SK-N-SH treated with all-trans-retinoic acid at 6 μM for 48 hours (cell line): ENCODE measurements around the gene EPHA6.

ENCODE experiments used
- ATAC-seq: fragments of 200-7000 bp; cut with Tn5 transposase; 3 replicates; pipeline ENCODE4 v1.9.1; 2020; ENCODE audit warnings: mild to moderate bottlenecking, moderate library complexity
- ARNTL ChIP-seq: fragments of 450-650 bp; formaldehyde crosslinking; IDR thresholded peaks from 2 replicates; pipeline ENCODE4 v1.5.0; 2020; ENCODE audit warnings: low read depth, mild to moderate bottlenecking, moderate library complexity, borderline replicate concordance
- BACH2 ChIP-seq: fragments of 250-450 bp; sonication (Bioruptor Pico); IDR thresholded peaks from 2 replicates; pipeline ENCODE4 v1.9.0; 2021; ENCODE audit warnings: mild to moderate bottlenecking, borderline replicate concordance
- CSDC2 ChIP-seq: fragments of 250-450 bp; sonication (Bioruptor Pico); IDR thresholded peaks from 2 replicates; pipeline ENCODE4 v1.5.0; 2020; ENCODE audit warnings: mild to moderate bottlenecking, moderate library complexity
- ESRRG ChIP-seq: fragments of 250-450 bp; sonication (Bioruptor Pico); IDR thresholded peaks from 2 replicates; pipeline ENCODE4 v1.6.1; 2021; ENCODE audit warnings: mild to moderate bottlenecking
- GLIS3 ChIP-seq: fragments of 250-450 bp; sonication (Bioruptor Pico); IDR thresholded peaks from 2 replicates; pipeline ENCODE4 v1.5.0; 2020; ENCODE audit warnings: mild to moderate bottlenecking, moderate library complexity
- OSR1 ChIP-seq: fragments of 250-450 bp; sonication (Bioruptor Pico); IDR thresholded peaks from 2 replicates; pipeline ENCODE4 v1.8.0; 2022; ENCODE audit warnings: moderate library complexity, mild to moderate bottlenecking, inconsistent platforms
- PPARA ChIP-seq: fragments of 250-450 bp; sonication (Bioruptor Pico); IDR thresholded peaks from 2 replicates; pipeline ENCODE4 v1.5.0; 2020; ENCODE audit warnings: mild to moderate bottlenecking, borderline replicate concordance
- RARB ChIP-seq: fragments of 250-450 bp; sonication (Bioruptor Pico); IDR thresholded peaks from 2 replicates; pipeline ENCODE4 v1.8.0; 2021; ENCODE audit warnings: mild to moderate bottlenecking, moderate library complexity
- SNAI2 ChIP-seq: fragments of 250-450 bp; sonication (Bioruptor Pico); IDR thresholded peaks from 2 replicates; pipeline ENCODE4 v1.5.0; 2020; ENCODE audit warnings: mild to moderate bottlenecking, moderate library complexity
- TCF4 ChIP-seq: fragments of 250-450 bp; sonication (Bioruptor Pico); IDR thresholded peaks from 2 replicates; pipeline ENCODE4 v1.8.0; 2021; ENCODE audit warnings: mild to moderate bottlenecking, moderate library complexity, borderline replicate concordance
- TOX ChIP-seq: fragments of 250-450 bp; sonication (Bioruptor Pico); IDR thresholded peaks from 2 replicates; pipeline ENCODE4 v1.8.0; 2021; ENCODE audit warnings: mild to moderate bottlenecking, moderate library complexity, borderline replicate concordance
- ZC3H10 ChIP-seq: fragments of 250-450 bp; sonication (Bioruptor Pico); IDR thresholded peaks from 2 replicates; pipeline ENCODE4 v1.5.1; 2021; ENCODE audit warnings: mild to moderate bottlenecking, moderate library complexity
- ZFP30 ChIP-seq: fragments of 450-650 bp; formaldehyde crosslinking; IDR thresholded peaks from 2 replicates; pipeline ENCODE4 v1.5.0; 2022; ENCODE audit warnings: mild to moderate bottlenecking, moderate library complexity
- ZNF565 ChIP-seq: fragments of 450-650 bp; formaldehyde crosslinking; conservative IDR thresholded peaks from 2 replicates; pipeline ENCODE4 v1.5.0; 2020; ENCODE audit warnings: low read depth, mild to moderate bottlenecking, moderate library complexity
- ZNF70 ChIP-seq: fragments of 450-650 bp; formaldehyde crosslinking; IDR thresholded peaks from 2 replicates; pipeline ENCODE4 v1.5.0; 2020; ENCODE audit warnings: mild to moderate bottlenecking, moderate library complexity
- ZNF8 ChIP-seq: fragments of 450-650 bp; formaldehyde crosslinking; IDR thresholded peaks from 2 replicates; pipeline ENCODE4 v1.5.0; 2020; ENCODE audit warnings: mild to moderate bottlenecking, moderate library complexity
- TF ChIP-seq, protein P1 (sequence below): fragments of 250-450 bp; sonication (Bioruptor Pico); IDR thresholded peaks from 2 replicates; pipeline ENCODE4 v1.5.0; 2020; ENCODE audit warnings: mild to moderate bottlenecking, moderate library complexity
- TF ChIP-seq, protein P2 (sequence below): fragments of 250-450 bp; sonication (Bioruptor Pico); IDR thresholded peaks from 2 replicates; pipeline ENCODE4 v1.5.1; 2020; ENCODE audit warnings: low read depth, mild to moderate bottlenecking, moderate library complexity
- TF ChIP-seq, protein P3 (sequence below): fragments of 250-450 bp; sonication (Bioruptor Pico); IDR thresholded peaks from 2 replicates; pipeline ENCODE4 v1.8.0; 2020; ENCODE audit warnings: mild to moderate bottlenecking, moderate library complexity, borderline replicate concordance
- TF ChIP-seq, protein P4 (sequence below): fragments of 250-450 bp; sonication (Bioruptor Pico); IDR thresholded peaks from 2 replicates; pipeline ENCODE4 v1.8.0; 2021; ENCODE audit warnings: low read depth, mild to moderate bottlenecking, moderate library complexity, borderline replicate concordance

Gene EPHA6

DNA sequence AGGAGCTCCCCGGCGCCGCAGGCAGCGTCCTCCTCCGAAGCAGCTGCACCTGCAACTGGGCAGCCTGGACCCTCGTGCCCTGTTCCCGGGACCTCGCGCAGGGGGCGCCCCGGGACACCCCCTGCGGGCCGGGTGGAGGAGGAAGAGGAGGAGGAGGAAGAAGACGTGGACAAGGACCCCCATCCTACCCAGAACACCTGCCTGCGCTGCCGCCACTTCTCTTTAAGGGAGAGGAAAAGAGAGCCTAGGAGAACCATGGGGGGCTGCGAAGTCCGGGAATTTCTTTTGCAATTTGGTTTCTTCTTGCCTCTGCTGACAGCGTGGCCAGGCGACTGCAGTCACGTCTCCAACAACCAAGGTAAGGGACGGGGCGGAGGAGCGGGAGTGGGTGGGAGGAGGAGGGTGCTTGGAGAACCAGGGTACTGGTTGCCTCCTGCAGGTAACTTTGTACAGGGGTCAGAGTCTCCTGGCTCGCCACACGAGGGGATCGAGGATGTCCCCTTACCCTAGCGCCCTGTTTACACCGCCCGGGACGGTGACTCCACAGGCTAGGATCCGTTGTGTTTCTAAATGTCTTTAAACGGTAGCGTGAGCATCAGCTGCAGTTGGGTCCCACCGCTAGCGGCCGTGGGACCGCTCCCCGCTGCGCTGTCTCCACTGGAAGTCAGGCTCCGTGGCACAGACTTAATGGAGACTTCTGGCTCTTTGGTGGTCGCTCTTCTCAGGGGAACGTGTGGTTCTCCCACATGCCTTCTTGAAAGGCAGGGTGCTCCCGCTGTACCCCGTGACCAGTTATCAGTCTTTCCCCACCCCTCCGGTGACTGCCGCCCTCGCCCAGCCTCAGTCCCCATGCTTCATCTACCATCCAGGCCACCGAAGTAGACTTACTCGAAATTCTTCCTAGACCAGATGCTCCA, 515 bp downstream of the EPHA6 start:
- ATAC-seq, result no peak

DNA sequence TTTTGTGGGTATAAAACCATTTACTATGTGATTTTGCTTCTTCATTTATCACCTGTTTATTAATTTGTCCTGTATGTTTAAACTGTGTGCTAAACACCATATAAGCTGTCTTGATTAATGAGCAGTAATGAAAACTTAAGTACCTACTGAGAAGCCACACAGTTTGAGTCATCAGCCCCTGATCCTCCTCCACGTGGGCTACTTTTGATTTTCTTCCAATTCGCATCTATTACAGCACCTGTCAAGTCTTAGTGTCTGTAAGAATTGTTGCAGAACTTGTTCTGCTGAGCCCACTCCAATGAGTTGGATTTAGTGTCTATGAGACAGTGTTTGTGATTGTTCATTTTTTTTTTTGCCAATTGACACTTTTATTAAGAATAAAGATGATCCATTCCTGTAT, 16.8 kb downstream of the EPHA6 start:
- TF ChIP-seq ZNF70 (CRISPR knock-in tag) (no peak), TOX (CRISPR knock-in tag) (no peak), ARNTL (CRISPR knock-in tag) (no peak), RARB (CRISPR knock-in tag) (no peak), ZC3H10 (CRISPR knock-in tag) (no peak), ESRRG (CRISPR knock-in tag) (no peak), BACH2 (CRISPR knock-in tag) (no peak), CSDC2 (CRISPR knock-in tag) (no peak), ZNF8 (no peak), PPARA (CRISPR knock-in tag) (no peak), OSR1 (CRISPR knock-in tag) (no peak), ZFP30 (no peak), ZNF565 (no peak), SNAI2 (CRISPR knock-in tag) (no peak), TCF4 (CRISPR knock-in tag) (no peak)
- TF ChIP-seq, protein P1, sequence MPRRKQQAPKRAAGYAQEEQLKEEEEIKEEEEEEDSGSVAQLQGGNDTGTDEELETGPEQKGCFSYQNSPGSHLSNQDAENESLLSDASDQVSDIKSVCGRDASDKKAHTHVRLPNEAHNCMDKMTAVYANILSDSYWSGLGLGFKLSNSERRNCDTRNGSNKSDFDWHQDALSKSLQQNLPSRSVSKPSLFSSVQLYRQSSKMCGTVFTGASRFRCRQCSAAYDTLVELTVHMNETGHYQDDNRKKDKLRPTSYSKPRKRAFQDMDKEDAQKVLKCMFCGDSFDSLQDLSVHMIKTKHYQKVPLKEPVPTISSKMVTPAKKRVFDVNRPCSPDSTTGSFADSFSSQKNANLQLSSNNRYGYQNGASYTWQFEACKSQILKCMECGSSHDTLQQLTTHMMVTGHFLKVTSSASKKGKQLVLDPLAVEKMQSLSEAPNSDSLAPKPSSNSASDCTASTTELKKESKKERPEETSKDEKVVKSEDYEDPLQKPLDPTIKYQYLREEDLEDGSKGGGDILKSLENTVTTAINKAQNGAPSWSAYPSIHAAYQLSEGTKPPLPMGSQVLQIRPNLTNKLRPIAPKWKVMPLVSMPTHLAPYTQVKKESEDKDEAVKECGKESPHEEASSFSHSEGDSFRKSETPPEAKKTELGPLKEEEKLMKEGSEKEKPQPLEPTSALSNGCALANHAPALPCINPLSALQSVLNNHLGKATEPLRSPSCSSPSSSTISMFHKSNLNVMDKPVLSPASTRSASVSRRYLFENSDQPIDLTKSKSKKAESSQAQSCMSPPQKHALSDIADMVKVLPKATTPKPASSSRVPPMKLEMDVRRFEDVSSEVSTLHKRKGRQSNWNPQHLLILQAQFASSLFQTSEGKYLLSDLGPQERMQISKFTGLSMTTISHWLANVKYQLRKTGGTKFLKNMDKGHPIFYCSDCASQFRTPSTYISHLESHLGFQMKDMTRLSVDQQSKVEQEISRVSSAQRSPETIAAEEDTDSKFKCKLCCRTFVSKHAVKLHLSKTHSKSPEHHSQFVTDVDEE (CRISPR knock-in tag), result no peak
- TF ChIP-seq, protein P2, sequence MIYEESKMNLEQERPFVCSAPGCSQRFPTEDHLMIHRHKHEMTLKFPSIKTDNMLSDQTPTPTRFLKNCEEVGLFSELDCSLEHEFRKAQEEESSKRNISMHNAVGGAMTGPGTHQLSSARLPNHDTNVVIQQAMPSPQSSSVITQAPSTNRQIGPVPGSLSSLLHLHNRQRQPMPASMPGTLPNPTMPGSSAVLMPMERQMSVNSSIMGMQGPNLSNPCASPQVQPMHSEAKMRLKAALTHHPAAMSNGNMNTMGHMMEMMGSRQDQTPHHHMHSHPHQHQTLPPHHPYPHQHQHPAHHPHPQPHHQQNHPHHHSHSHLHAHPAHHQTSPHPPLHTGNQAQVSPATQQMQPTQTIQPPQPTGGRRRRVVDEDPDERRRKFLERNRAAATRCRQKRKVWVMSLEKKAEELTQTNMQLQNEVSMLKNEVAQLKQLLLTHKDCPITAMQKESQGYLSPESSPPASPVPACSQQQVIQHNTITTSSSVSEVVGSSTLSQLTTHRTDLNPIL (CRISPR knock-in tag), result no peak
- TF ChIP-seq, protein P3, sequence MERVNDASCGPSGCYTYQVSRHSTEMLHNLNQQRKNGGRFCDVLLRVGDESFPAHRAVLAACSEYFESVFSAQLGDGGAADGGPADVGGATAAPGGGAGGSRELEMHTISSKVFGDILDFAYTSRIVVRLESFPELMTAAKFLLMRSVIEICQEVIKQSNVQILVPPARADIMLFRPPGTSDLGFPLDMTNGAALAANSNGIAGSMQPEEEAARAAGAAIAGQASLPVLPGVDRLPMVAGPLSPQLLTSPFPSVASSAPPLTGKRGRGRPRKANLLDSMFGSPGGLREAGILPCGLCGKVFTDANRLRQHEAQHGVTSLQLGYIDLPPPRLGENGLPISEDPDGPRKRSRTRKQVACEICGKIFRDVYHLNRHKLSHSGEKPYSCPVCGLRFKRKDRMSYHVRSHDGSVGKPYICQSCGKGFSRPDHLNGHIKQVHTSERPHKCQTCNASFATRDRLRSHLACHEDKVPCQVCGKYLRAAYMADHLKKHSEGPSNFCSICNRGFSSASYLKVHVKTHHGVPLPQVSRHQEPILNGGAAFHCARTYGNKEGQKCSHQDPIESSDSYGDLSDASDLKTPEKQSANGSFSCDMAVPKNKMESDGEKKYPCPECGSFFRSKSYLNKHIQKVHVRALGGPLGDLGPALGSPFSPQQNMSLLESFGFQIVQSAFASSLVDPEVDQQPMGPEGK, result no peak
- TF ChIP-seq, all 23 proteins: peak for 0
- ATAC-seq, result no peak

More for the DNA sequence above, 515 bp downstream of the EPHA6 start:
- TF ChIP-seq TOX (CRISPR knock-in tag) (no peak), ZNF565 (no peak), ZFP30 (no peak), RARB (CRISPR knock-in tag) (no peak), ZNF8 (no peak), BACH2 (CRISPR knock-in tag) (no peak), TCF4 (CRISPR knock-in tag) (no peak), PPARA (CRISPR knock-in tag) (no peak), GLIS3 (CRISPR knock-in tag) (no peak), ZNF70 (CRISPR knock-in tag) (no peak), ARNTL (CRISPR knock-in tag) (no peak)
- TF ChIP-seq, protein P4, sequence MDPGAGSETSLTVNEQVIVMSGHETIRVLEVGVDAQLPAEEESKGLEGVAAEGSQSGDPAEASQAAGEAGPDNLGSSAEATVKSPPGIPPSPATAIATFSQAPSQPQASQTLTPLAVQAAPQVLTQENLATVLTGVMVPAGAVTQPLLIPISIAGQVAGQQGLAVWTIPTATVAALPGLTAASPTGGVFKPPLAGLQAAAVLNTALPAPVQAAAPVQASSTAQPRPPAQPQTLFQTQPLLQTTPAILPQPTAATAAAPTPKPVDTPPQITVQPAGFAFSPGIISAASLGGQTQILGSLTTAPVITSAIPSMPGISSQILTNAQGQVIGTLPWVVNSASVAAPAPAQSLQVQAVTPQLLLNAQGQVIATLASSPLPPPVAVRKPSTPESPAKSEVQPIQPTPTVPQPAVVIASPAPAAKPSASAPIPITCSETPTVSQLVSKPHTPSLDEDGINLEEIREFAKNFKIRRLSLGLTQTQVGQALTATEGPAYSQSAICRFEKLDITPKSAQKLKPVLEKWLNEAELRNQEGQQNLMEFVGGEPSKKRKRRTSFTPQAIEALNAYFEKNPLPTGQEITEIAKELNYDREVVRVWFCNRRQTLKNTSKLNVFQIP (CRISPR knock-in tag), result no peak
- TF ChIP-seq, protein P2 (CRISPR knock-in tag), result no peak
